Esophagus muscularis mucosa (tissue), 3 donors: ENCODE results near the gene TLR2.

Source experiments
- POLR2A ChIP-seq: fragments of 450-650 bp; IDR thresholded peaks from one replicate; pipeline ENCODE4 v1.6.1; 2017; ENCODE audit warnings: antibody characterized with exemption, moderate library complexity, mild to moderate bottlenecking, low read depth
- TF ChIP-seq, protein P1 (sequence below), 3 experiments: fragments of 200-600 bp in 2 of 3; fragments of 450-650 bp in 1 of 3; sonication (generic) in 2 of 3; IDR thresholded peaks; one replicate each; pipeline ENCODE4 v1.5.1; 2017 to 2019; ENCODE audit warnings: antibody characterized with exemption in 3 of 3, mild to moderate bottlenecking in 2 of 3, moderate library complexity in 1 of 3

DNA sequence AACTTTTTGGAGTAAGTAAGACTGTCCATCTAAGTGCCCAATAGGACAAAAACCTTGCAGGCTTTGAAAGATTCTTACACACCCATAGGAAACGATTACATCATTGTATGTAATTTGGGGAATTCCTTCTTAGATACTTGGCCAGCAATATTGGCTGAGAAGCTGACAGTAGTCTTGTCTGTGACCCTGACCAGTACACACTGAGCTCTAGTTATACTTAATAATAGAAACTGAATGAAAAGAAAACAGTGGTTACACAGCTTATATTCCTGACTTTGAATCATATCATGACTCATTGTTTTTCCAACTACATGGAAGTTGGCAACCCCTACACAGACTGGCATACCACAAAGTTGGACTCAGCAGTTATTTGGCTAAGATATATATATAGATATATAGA, 7.1 kb upstream of the TLR2 start:
- TF ChIP-seq POLR2A, result no peak
- TF ChIP-seq, protein P1, sequence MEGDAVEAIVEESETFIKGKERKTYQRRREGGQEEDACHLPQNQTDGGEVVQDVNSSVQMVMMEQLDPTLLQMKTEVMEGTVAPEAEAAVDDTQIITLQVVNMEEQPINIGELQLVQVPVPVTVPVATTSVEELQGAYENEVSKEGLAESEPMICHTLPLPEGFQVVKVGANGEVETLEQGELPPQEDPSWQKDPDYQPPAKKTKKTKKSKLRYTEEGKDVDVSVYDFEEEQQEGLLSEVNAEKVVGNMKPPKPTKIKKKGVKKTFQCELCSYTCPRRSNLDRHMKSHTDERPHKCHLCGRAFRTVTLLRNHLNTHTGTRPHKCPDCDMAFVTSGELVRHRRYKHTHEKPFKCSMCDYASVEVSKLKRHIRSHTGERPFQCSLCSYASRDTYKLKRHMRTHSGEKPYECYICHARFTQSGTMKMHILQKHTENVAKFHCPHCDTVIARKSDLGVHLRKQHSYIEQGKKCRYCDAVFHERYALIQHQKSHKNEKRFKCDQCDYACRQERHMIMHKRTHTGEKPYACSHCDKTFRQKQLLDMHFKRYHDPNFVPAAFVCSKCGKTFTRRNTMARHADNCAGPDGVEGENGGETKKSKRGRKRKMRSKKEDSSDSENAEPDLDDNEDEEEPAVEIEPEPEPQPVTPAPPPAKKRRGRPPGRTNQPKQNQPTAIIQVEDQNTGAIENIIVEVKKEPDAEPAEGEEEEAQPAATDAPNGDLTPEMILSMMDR (IDR thresholded peaks at IDR 0.05), result no peak
